Duodenal mucosa (tissue), 2 donors: ENCODE results near the gene INSYN1.
"Not testable (repeated sequence)": the region's sequence is repeated elsewhere in the genome, so short reads cannot be mapped to it uniquely, and the experiment has no call there.

Source experiments
- H3K27ac ChIP-seq: one replicate; pipeline ENCODE4 v1.7.0; 2013; ENCODE audit warnings: low read depth, low read length
- H3K27me3 ChIP-seq, 2 donors: one replicate each; pipeline ENCODE4 v1.7.0; 2013; ENCODE audit warnings: low read length in 2 of 2, control low read depth in 1 of 2; ENCODE audit not compliant: insufficient read depth in 2 of 2, control insufficient read depth in 1 of 2
- H3K36me3 ChIP-seq, 2 donors: one replicate each; pipeline ENCODE4 v1.7.0; 2013; ENCODE audit warnings: low read length in 2 of 2, control low read depth in 1 of 2; ENCODE audit not compliant: insufficient read depth in 2 of 2, control insufficient read depth in 1 of 2
- H3K4me1 ChIP-seq, 2 donors: one replicate each; pipeline ENCODE4 v1.7.0; 2013; ENCODE audit warnings: low read length in 2 of 2, control low read depth in 1 of 2; ENCODE audit not compliant: insufficient read depth in 2 of 2, control insufficient read depth in 1 of 2
- H3K4me3 ChIP-seq, 2 donors: one replicate each; pipeline ENCODE4 v1.7.0; 2013; ENCODE audit warnings: low read length in 2 of 2, low read depth in 1 of 2
- H3K9ac ChIP-seq, 2 donors: one replicate each; pipeline ENCODE4 v1.7.0; 2013; ENCODE audit warnings: low read length in 2 of 2, low read depth in 1 of 2
- H3K9me3 ChIP-seq, 2 donors: one replicate each; pipeline ENCODE4 v1.7.0; 2013; ENCODE audit warnings: low read length in 2 of 2, control low read depth in 1 of 2; ENCODE audit not compliant: control insufficient read depth in 1 of 2

INSYN1 gene

GRCh38 chr15:73704142-73704868 lies 48.8 kb downstream of the INSYN1 start:
- H3K36me3 ChIP-seq, result peaks cover 4 to 26% of the 10 kb centered on the region in 2 donors
- H3K9ac ChIP-seq, H3K4me1 ChIP-seq, H3K27me3 ChIP-seq, H3K9me3 ChIP-seq, H3K4me3 ChIP-seq, H3K27ac ChIP-seq: not testable (repeated sequence)

GRCh38 chr15:73703601-73704000 lies 49.5 kb downstream of the INSYN1 start:
- not testable (repeated sequence) for H3K4me1 ChIP-seq, H3K27me3 ChIP-seq, H3K27ac ChIP-seq, H3K4me3 ChIP-seq, H3K9ac ChIP-seq, H3K9me3 ChIP-seq
- peaks cover 3 to 26% of the 10 kb centered on the region in 2 donors for H3K36me3 ChIP-seq

- not testable (repeated sequence) for H3K27me3 ChIP-seq, H3K4me3 ChIP-seq, H3K27ac ChIP-seq, H3K9me3 ChIP-seq, H3K9ac ChIP-seq, H3K4me1 ChIP-seq
- H3K36me3 ChIP-seq, result peaks cover 0 to 15% of the 10 kb centered on the region in 2 donors
Measured at GRCh38 chr15:73702311-73703239, 50.6 kb downstream of the INSYN1 start.

- Histone ChIP-seq H3K36me3 (peaks cover 0 to 6% of the 10 kb centered on the region in 2 donors), H3K4me1 (peaks cover 15 to 18% of the 10 kb centered on the region in 2 donors), H3K9me3 (no peaks in the 10 kb centered on the region), H3K9ac (no peak overlapping the region), H3K27me3 (no peaks in the 10 kb centered on the region), H3K4me3 (no peak overlapping the region), H3K27ac (no peak overlapping the region)
Measured at GRCh38 chr15:73700041-73700842, 52.9 kb downstream of the INSYN1 start.

- H3K4me3 ChIP-seq, result no peak overlapping the region
- H3K27ac ChIP-seq, result no peak overlapping the region
- no peaks in the 10 kb centered on the region for H3K27me3 ChIP-seq
- no peak overlapping the region for H3K9ac ChIP-seq
- no peaks in the 10 kb centered on the region for H3K9me3 ChIP-seq
- peaks cover 18 to 22% of the 10 kb centered on the region in 2 donors for H3K4me1 ChIP-seq
- H3K36me3 ChIP-seq, result peaks cover 0 to 4% of the 10 kb centered on the region in 2 donors
Measured at GRCh38 chr15:73699249-73700040, 53.7 kb downstream of the INSYN1 start.

- Histone ChIP-seq H3K9ac (no peak overlapping the region), H3K4me1 (peaks cover 23 to 25% of the 10 kb centered on the region in 2 donors), H3K27ac (no peak overlapping the region)
Measured at GRCh38 chr15:73697033-73697467, 56.1 kb downstream of the INSYN1 start.

GRCh38 chr15:73696641-73697001 lies 56.5 kb downstream of the INSYN1 start:
- no peaks in the 10 kb centered on the region for H3K36me3 ChIP-seq
- H3K9ac ChIP-seq, result no peak overlapping the region
- H3K9me3 ChIP-seq, result no peaks in the 10 kb centered on the region
- no peak overlapping the region for H3K27ac ChIP-seq
- H3K27me3 ChIP-seq, result no peaks in the 10 kb centered on the region
- peaks cover 26 to 27% of the 10 kb centered on the region in 2 donors for H3K4me1 ChIP-seq
- no peak overlapping the region for H3K4me3 ChIP-seq

More at GRCh38 chr15:73697033-73697467, 56.1 kb downstream of the INSYN1 start:
- Histone ChIP-seq H3K36me3 (no peaks in the 10 kb centered on the region), H3K9me3 (no peaks in the 10 kb centered on the region), H3K4me3 (no peak overlapping the region), H3K27me3 (no peaks in the 10 kb centered on the region)

- peaks cover 32 to 33% of the 10 kb centered on the region in 2 donors for H3K4me1 ChIP-seq
- H3K4me3 ChIP-seq, result no peak overlapping the region
- H3K9me3 ChIP-seq, result no peaks in the 10 kb centered on the region
- H3K27ac ChIP-seq, result no peak overlapping the region
- no peak overlapping the region for H3K9ac ChIP-seq
- H3K27me3 ChIP-seq, result no peaks in the 10 kb centered on the region
- H3K36me3 ChIP-seq, result no peaks in the 10 kb centered on the region
Measured at GRCh38 chr15:73695773-73696640, 57.1 kb downstream of the INSYN1 start.

- no peak overlapping the region for H3K27ac ChIP-seq
- H3K36me3 ChIP-seq, result no peaks in the 10 kb centered on the region
- H3K4me3 ChIP-seq, result no peak overlapping the region
- no peaks in the 10 kb centered on the region for H3K27me3 ChIP-seq
- H3K4me1 ChIP-seq, result peaks cover 34 to 35% of the 10 kb centered on the region in 2 donors
- H3K9me3 ChIP-seq, result no peaks in the 10 kb centered on the region
- H3K9ac ChIP-seq, result no peak overlapping the region
Measured at GRCh38 chr15:73694419-73694818, 58.7 kb downstream of the INSYN1 start.
